Activated CD4-positive, alpha-beta T cell treated with anti-CD3 and anti-CD28 coated beads, Interleukin-2, amount 50 U/mL, for 4 hours (primary cell): ENCODE results near the gene PIP4K2A.
A peak's percentile ranks its signal among the peaks of the same experiment; 100 is the strongest.
"Not testable (repeated sequence)": the region's sequence is repeated elsewhere in the genome, so short reads cannot be mapped to it uniquely, and the experiment has no call there.

Experiments used
- DNase-seq, 2 experiments: peaks; one replicate each; pipeline ENCODE4 v3.0.0-alpha.2; 2020

The PIP4K2A gene

DNA sequence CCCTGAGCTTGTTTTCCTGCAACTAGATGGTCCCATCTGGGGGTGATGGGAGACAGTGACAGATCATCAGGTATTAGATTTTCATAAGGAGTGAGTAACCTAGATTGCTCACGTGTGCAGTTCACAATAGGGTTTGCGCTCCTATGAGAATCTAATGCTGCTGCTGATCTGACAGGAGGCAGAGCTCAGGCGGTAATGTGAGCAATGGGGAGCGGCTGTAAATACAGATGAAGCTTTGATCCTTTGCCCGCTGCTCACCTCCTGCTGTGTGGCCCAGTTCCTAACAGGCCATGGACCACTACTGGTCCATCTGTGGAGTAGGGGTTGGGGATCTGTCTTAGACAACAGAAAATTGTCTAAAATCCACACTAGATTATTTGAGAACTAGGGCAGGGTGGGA, 22.3 kb downstream of the PIP4K2A start:
- DNase-seq: not testable (repeated sequence)

DNA sequence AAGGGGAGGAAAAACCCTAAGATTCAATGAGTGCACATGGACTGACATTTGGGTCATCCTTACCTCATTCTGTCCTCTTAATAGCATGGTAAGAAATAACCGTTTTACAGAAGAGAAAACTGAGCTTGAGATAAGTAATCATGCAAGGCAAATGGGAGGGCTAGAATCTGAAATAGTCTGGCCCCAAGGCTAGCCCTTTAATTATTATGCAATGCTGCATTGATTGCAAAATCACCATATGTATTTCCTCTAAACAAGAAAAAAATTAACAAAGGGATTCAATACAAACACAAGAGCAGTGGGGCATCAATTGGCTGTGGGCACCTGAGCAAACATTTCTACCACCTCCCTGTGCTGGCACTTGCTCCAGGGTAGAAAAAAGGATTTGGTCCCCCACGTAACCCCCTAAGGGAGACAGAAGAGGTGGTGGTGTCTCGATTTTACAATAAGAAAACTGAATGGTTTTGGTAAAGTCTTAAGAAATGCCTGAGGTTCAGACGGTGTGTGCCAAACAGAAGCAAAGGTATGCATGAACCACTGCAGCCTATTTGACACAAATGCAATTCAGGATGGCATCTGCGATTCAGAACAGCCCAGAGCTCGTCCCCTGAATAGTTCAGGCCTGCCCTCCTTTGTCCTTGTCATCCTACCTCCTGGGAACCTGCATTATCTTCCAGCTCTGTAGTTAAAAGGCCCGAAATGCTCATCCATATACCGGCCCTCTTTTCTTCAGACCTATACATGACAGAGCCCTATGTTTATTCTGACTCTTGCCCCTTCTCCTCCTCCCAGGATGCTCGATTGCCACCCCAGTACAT, 23.6 kb downstream of the PIP4K2A start:
- no peak for DNase-seq

DNA sequence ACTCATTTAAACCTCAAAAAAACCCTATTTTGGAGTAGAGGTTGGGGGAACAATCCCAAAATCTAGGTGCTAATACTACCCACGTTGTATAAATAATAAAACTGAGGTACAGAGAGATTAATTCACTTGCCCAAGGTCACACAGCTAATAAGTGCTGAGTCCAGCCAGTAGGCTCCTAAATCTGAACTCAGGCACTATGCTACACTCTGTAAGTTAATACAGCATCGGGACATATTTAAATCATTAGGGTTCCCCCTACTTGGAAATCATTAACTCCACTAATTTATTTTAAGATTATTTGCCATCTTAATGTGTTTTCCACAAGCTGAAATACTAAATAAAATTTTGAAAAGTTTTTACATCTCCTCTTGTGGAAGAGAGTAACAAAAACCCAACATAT, 24.2 kb downstream of the PIP4K2A start:
- DNase-seq: no peak

DNA sequence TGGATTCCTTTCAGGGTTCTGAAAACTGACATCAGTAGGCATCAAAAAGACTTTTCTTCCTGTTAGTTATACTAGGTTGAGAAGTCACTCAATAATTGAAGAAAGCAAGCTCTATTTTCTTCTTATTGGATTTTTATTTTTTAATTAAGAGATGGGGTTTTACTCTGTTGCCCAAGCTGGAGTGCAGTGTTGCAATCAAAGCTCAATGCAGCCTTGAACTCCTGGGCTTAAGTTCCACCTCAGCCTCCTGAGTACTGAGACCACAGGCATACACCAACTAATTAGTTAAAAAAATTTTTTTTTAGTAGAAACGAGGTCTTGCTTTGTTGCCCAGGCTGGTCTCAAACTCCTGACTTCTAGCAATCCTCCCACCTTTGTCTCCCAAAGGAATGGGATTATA, 28.0 kb downstream of the PIP4K2A start:
- DNase-seq: no peak

DNA sequence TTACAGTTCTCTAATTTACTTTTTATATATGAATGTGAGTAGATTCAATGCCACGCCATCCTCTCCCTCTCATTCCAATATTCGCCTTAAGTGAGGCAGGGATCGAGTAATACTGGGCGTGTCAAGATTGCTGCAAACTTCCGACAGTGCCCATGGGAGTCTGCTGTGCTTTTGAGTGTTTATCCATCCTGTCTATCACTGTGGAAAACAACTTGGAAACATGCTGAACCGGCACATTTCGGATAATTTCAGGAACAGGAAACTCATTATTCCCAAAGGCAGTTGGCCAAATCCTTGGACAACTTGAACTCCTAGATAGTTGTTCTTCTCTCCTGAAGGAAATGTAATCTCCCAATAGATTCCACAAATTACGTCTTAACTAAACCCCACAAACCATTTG, 28.5 kb downstream of the PIP4K2A start:
- no peak for DNase-seq

GRCh38 chr10:22684699-22685098, 29.7 kb downstream of the PIP4K2A start:
- no peak for DNase-seq

- DNase-seq: no peak
Measured at GRCh38 chr10:22683140-22683389, 31.3 kb downstream of the PIP4K2A start.

- peak; percentile 23 to 34 for DNase-seq
Measured at GRCh38 chr10:22682237-22683139, 31.9 kb downstream of the PIP4K2A start.

DNA sequence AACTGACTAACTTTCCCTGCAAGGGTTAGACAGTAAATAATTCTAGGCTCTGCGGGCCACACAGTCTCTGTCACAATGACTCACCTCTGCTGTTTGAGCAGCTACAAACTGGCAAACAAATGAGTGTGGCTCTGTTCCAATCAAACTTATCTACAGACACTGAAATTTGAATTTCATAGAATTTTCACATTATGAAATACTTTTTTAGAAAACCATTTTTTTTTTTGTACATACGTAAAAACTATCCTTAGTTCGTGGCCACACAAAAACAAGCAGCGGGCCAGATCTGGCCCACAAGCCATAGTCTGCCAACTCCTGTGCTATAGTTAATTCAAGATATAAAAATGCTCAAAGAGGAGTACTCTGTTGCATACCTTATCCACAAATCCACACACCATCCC, 32.6 kb downstream of the PIP4K2A start:
- peak; percentile 47 to 53 for DNase-seq

GRCh38 chr10:22681301-22681700, 33.1 kb downstream of the PIP4K2A start:
- DNase-seq: no peak

DNA sequence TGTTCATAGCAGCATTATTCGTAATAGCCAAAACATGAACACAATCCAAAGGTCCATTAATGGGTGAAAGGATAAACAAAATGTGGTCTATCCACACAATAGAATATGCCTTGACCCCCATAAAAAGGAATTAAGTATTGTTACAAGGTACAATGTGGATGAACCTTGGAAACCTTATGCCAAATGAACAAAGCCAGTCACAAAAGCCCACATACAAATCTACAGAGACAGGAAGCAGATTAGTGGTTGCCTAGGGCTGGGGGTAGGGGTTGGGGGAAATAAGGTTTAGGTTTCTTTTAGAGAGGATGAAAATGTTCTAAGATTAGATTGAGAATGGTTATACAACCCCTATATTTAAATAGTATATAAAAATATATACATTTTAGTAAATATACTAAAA, 34.8 kb downstream of the PIP4K2A start:
- no peak for DNase-seq

DNA sequence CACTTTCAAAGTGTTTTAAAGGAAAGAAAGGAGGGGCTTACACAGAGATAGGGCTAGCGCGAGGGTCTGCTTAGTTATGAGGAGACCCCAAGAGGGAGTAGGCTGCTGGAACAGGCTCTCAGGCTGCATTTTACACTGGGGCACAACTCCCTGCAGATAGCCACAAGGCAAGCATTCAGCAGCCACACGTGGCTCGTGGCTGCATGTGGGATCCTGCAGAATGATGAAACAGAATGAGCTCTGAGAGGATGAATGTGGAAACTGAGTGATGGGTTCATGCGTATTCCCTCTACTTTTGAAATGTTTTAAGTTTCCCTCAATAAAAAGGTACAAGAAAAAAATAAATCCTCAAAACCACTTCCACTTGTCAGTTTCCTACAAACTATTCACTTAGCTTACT, 37.0 kb downstream of the PIP4K2A start:
- DNase-seq: no peak

DNA sequence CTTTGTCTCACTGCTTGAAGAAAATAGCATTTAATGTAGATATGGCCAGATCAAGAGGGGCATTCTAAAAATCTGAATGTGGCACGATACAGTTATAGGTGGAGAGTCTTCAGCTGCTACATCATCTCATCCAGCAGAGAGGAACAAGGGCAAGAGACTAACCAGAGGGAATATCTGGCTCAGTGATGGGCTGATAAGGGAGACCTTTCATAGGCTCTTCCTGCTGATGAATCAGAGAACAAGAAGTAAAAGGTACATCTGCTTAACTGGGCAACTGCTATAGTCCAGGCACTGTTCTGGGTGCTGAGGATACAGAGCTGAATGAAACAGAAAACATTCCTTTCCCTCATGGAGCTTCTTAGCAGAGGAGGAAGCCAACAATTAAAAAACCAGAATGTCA, 37.9 kb downstream of the PIP4K2A start:
- no peak for DNase-seq

- DNase-seq: no peak
Measured at GRCh38 chr10:22674573-22674930, 39.8 kb downstream of the PIP4K2A start.

DNA sequence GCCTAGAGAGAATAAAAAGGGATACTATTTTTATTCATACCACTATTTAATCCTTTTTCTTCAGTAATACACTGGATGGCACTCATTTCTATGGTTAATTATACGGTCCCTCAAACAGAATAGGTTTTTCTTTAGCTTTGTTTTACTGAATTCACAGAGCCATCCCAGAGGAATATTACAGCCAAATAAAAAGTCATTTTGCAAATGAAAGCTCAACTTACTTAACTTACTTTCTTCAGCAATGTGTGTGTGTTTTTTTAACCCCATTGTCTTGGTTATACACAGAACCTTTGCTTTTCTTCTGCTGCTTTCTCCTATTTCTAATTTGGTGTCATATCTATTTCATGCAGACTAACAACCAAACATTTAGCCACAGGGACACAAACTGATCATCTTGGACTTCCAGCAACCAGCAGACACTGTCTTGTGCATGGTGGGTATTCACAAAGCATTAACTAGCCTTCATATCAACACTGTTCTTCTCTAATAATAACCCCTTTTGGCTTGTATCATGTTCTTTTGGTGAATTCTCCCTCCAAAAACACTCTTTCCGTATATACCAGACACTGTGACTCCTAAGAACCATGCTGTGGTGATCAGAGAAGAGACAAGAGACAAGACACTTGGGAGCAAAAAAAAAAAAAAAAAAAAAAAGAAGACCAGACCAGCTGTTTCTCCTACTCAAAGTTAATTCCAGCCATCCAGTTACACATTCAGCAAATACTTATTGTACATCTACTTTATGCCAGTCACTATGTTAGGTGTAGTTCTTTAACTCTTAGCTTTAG, 40.4 kb downstream of the PIP4K2A start:
- no peak for DNase-seq

DNA sequence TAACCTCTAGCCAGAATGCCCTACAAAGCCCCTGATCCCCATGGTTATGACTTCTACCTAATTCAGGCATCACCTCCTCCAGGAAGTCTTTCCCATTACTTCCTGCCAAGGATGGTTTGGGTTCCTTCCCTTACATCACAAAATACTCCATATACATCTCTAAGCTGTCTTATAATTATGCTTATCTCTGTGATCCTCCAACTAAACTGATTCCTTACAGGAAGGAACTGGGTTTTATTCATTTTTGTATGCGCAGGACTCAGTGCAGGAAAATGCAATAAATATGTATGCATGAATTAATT, 41.3 kb downstream of the PIP4K2A start:
- DNase-seq: no peak

DNA sequence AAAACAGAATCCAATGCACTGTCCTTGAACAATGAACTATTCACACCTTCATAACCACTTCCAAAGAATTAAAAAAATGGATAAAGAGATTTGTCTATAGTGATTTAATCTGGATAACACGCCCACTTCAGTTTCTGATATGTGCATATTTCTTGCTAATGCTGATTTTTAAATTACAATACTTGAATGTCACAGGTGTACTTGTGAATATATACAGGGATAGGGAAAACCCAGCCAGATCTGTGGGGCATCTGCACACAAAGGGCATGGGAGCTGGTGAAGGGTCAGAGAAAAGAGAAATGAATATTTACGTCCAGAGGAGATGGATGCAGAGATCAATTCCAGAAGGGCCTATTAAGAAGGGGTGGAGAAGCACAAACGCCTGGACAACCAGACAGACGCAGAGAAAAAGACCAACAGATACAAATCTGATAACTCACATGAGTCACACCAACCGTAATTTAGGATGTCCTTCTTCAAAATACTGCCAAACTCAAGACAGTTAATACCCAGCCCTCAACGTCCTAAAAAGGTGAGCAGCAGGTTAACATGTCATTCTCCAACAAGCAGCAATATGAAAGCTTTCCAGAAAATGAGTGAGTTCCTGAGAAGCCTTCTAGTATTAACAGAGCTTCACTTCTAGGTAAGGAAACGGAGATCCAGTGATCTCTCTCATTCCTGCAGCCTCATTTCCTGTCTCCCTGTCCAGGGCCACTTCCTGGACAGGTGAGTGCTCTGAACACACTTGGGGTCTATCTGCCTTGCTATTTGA, 41.9 kb downstream of the PIP4K2A start:
- DNase-seq: no peak

DNA sequence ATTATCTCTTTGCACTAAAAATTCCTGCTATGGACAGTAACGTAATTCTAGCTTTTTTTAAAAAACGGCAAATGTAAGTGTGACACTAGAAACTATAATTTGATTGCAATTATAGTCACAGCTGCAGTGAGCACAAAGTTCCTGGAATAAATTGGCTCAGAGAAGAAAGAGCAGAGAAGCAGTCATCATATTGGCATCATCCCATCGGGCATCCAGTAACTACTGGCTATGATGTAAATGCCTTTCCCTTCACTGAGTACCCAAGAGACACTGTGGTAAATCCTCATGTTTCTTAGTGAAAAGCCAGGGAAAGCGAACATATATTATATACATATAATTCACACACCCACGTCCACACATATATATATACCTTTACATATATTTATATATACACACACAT, 43.6 kb downstream of the PIP4K2A start:
- DNase-seq: no peak

DNA sequence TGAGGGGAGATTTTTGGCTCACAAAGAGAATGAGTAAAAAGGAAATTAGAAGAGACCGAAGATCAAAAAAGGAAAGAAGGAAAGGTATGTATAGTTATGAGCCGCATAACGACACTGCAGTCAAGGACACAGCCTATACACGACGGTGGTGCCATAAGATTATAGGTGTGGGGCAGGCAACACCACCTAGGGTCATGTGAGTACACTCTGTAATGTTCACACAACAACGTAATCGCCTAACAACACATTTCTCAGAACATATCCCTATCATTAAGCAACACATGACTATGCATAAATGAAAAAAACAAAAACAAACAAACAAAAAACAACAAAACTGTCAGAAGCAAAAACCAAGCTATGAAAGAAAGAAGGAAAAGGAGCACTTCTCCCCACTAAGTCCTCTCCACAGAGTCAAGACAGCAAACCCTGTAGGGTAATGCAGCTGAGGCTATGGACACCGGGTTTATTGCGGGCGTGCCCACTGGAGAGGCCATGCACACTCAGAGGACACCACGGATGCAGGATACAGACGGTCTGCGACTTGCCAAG, 45.1 kb downstream of the PIP4K2A start:
- no peak for DNase-seq

- DNase-seq: no peak
Measured at GRCh38 chr10:22667093-22667480, 47.3 kb downstream of the PIP4K2A start.

GRCh38 chr10:22666287-22667092, 47.9 kb downstream of the PIP4K2A start:
- peak; percentile 38 to 42 for DNase-seq

DNA sequence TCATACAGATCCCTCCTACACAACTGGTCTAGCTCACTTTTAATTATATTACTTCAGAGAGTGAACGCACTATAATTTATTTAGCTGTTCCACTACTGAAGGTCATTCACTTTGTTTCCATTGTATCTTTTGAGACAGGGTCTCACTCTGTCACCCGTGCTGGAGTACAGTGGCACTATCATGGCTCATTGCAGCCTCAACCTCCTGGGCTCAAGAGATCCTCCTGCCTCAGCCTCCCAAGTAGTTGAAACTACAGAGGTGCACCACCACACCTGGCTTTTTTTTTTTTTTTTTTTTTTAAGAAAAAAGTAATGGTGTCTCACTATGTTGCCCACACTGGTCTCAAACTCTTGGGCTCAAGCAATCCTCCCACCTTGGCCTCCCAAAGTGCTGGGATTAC, 49.0 kb downstream of the PIP4K2A start:
- DNase-seq: no peak
